GM21381 (cell line): ENCODE results near the gene HHEX.
"Not testable (repeated sequence)": the region's sequence is repeated elsewhere in the genome, so short reads cannot be mapped to it uniquely, and the experiment has no call there.

Experiments used
- ATAC-seq: cut with Tn5 transposase; IDR thresholded peaks from one replicate; pipeline ENCODE4 v1.9.1; 2021; ENCODE audit warnings: mild to moderate bottlenecking, moderate library complexity; ENCODE audit not compliant: unreplicated experiment

Gene HHEX

GRCh38 chr10:92732958-92733357 lies 43.2 kb downstream of the HHEX start:
- no peak for ATAC-seq

GRCh38 chr10:92734301-92734700 lies 44.5 kb downstream of the HHEX start:
- ATAC-seq = no peak

GRCh38 chr10:92735938-92736337 lies 46.2 kb downstream of the HHEX start:
- ATAC-seq = no peak

DNA sequence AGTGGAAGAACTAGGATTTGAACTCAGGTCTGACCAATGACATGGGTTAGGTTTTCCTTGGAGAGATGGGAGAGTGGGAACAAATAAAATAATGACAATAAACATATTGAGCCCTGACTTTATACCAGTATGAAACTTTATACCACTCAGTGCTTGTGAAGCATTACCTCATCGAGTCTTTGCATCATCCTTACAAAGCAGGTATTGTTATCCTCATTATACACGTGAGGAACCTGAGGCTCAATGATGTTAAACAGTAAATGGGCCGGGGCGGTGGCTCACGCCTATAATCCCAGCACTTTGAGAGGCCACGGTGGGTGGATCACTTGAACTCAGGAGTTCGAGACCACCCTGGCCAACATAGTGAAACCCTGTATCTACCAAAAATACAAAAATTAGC lies 47.7 kb downstream of the HHEX start:
- ATAC-seq = no peak

DNA sequence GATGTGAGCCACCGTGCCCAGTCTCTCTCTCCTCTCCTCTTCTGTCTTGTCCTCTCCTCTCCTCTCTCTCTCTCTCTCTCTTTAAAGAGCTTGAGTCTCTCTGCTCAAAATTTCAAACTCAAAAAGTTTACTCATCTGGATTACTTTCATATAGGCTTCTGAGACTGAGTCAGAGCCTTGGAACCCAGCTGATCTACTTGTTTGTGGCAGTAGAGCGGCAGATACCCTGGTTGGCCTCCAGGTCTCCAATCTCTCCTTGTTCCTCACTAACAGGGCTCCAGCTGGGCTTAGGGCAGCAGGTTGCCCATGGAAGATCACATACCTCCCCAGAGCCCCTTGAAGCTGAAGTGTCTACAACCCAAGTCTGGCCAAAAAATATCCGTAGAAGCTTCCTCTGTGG lies 51.0 kb downstream of the HHEX start:
- no peak for ATAC-seq

DNA sequence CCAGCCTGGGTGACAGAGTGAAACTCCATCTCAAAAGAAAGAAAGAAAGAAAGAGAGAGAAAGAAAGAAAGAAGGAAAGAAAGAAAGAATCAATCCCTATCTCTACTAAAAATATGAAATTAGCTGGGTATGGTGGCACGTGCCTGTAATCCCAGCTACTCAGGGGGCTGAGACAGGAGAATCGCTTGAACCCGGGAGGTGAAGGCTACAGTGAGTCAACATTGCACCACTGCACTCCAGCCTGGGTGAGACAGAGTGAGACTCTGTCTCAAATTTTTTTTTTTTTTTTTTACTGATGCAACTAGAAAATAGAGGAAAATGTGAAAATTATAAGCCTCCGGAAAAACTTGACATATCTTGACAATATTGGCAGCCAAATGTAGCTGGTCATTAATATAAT lies 52.0 kb downstream of the HHEX start:
- not testable (repeated sequence) for ATAC-seq

GRCh38 chr10:92742331-92743228 lies 52.8 kb downstream of the HHEX start:
- ATAC-seq = peak; percentile 92
